ENCODE measurements around the gene PRSS48.

- TF ChIP-seq, protein P1, sequence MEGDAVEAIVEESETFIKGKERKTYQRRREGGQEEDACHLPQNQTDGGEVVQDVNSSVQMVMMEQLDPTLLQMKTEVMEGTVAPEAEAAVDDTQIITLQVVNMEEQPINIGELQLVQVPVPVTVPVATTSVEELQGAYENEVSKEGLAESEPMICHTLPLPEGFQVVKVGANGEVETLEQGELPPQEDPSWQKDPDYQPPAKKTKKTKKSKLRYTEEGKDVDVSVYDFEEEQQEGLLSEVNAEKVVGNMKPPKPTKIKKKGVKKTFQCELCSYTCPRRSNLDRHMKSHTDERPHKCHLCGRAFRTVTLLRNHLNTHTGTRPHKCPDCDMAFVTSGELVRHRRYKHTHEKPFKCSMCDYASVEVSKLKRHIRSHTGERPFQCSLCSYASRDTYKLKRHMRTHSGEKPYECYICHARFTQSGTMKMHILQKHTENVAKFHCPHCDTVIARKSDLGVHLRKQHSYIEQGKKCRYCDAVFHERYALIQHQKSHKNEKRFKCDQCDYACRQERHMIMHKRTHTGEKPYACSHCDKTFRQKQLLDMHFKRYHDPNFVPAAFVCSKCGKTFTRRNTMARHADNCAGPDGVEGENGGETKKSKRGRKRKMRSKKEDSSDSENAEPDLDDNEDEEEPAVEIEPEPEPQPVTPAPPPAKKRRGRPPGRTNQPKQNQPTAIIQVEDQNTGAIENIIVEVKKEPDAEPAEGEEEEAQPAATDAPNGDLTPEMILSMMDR (IDR thresholded peaks at IDR 0.05 in 2 of 3, conservative IDR thresholded peaks at IDR 0.05 in 1 of 3; ENCODE audit: control insufficient read depth in 2 of 3, extremely low read depth in 1 of 3, insufficient read depth in 1 of 3, low read depth in 3 of 3, low read length in 3 of 3), result no peak
- TF ChIP-seq CHD2 (IDR thresholded peaks at IDR 0.05; ENCODE audit: borderline replicate concordance, low read depth, low read length) (no peak), JUND (IDR thresholded peaks at IDR 0.05; ENCODE audit: low read depth, low read length) (no peak), NFYB (IDR thresholded peaks at IDR 0.05; ENCODE audit: insufficient read depth, low read depth, low read length) (no peak), NR2C1 (IDR thresholded peaks at IDR 0.05) (no peak), EZH2 (IDR thresholded peaks at IDR 0.05; ENCODE audit: borderline replicate concordance, control insufficient read depth, low read depth, low read length) (no peak), HDAC6 (IDR thresholded peaks at IDR 0.05; ENCODE audit: unreplicated experiment) (no peak), POLR2A (IDR thresholded peaks at IDR 0.05; ENCODE audit: low read depth, low read length) (no peak), SIX5 (IDR thresholded peaks at IDR 0.05; ENCODE audit: low read depth, low read length, severe bottlenecking) (no peak), GABPA (IDR thresholded peaks at IDR 0.05; ENCODE audit: low read depth) (no peak), TAF1 (IDR thresholded peaks at IDR 0.05; ENCODE audit: borderline replicate concordance, low read depth, low read length) (no peak), TCF12 (IDR thresholded peaks at IDR 0.05; ENCODE audit: low read depth, low read length) (no peak)
- TF ChIP-seq, protein P2, sequence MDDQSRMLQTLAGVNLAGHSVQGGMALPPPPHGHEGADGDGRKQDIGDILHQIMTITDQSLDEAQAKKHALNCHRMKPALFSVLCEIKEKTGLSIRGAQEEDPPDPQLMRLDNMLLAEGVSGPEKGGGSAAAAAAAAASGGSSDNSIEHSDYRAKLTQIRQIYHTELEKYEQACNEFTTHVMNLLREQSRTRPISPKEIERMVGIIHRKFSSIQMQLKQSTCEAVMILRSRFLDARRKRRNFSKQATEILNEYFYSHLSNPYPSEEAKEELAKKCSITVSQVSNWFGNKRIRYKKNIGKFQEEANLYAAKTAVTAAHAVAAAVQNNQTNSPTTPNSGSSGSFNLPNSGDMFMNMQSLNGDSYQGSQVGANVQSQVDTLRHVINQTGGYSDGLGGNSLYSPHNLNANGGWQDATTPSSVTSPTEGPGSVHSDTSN (IDR thresholded peaks at IDR 0.05; ENCODE audit: insufficient replicate concordance, low read depth, low read length), result no peak
These were observed 38.5 kb upstream of the PRSS48 start for GRCh38 chr4:151238477-151238876.

All from GM12878 (cell line).